ENCODE measurements around the gene CIITA. TPM values are rescaled to one million over a fixed set of nuclear protein-coding genes. Genes with fewer than 3 reads are reported as not detected.

CIITA gene
- total RNA-seq, 4 donors from 2014 or later = 14.0 to 20.1 (median 17.9) TPM

DNA sequence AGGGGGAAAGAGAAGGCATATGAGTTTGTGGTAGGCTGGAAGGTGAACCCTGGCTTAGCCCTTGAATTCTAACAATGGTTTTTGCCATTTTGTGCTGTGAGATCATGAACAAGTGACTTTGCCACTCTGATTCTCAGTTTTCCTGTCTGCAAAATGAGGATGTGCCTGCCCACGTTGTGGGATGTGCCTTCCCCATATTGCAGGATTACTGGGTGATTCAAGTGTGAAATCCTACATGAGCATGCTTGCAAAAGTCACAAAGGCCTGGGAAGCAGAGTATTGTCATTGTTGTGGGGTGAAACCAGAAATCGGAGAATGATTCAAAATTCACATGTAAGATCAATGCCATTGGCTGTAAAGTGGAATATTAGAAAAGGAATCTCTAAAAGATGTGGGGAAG, 29.8 kb upstream of the CIITA start:
- TF ChIP-seq POLR2A (IDR thresholded peaks at IDR 0.05) = no peak
- TF ChIP-seq, protein P1, sequence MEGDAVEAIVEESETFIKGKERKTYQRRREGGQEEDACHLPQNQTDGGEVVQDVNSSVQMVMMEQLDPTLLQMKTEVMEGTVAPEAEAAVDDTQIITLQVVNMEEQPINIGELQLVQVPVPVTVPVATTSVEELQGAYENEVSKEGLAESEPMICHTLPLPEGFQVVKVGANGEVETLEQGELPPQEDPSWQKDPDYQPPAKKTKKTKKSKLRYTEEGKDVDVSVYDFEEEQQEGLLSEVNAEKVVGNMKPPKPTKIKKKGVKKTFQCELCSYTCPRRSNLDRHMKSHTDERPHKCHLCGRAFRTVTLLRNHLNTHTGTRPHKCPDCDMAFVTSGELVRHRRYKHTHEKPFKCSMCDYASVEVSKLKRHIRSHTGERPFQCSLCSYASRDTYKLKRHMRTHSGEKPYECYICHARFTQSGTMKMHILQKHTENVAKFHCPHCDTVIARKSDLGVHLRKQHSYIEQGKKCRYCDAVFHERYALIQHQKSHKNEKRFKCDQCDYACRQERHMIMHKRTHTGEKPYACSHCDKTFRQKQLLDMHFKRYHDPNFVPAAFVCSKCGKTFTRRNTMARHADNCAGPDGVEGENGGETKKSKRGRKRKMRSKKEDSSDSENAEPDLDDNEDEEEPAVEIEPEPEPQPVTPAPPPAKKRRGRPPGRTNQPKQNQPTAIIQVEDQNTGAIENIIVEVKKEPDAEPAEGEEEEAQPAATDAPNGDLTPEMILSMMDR (IDR thresholded peaks at IDR 0.05) = no peak
- 54 to 71% methylated on average over 2 of the region's 2 CpGs for WGBS, 2 donors
- no peak for DNase-seq (ENCODE audit: low spot score in 2 of 2)
- intact Hi-C loops (cut with DNase I; ENCODE audit: low total_unique reads) = no loop called here
- no peak overlapping the region for H3K4me3 ChIP-seq (ENCODE audit: low read depth, poor library complexity, severe bottlenecking)

- no peak for DNase-seq (ENCODE audit: low spot score in 2 of 2)
- H3K4me3 ChIP-seq (ENCODE audit: low read depth, poor library complexity, severe bottlenecking) = no peak overlapping the region
- 65 to 66% methylated on average over 7 of the region's 7 CpGs for WGBS, 2 donors
- TF ChIP-seq POLR2A (IDR thresholded peaks at IDR 0.05) = no peak
- TF ChIP-seq, protein P1 (IDR thresholded peaks at IDR 0.05) = no peak
- intact Hi-C loops (cut with DNase I; ENCODE audit: low total_unique reads) = no loop called here
Observed at GRCh38 chr16:10849736-10850477, 27.1 kb upstream of the CIITA start.

- WGBS, 2 donors = 69 to 72% methylated on average over 4 of the region's 4 CpGs
- DNase-seq (ENCODE audit: low spot score in 2 of 2) = no peak
- TF ChIP-seq, protein P1 (IDR thresholded peaks at IDR 0.05) = no peak
- TF ChIP-seq POLR2A (IDR thresholded peaks at IDR 0.05) = no peak
- intact Hi-C loops (cut with DNase I; ENCODE audit: low total_unique reads) = no loop called here
- no peak overlapping the region for H3K4me3 ChIP-seq (ENCODE audit: low read depth, poor library complexity, severe bottlenecking)
Observed at GRCh38 chr16:10850478-10850850, 26.5 kb upstream of the CIITA start.

- WGBS, 2 donors = 84 to 96% methylated on average over 3 of the region's 3 CpGs
- intact Hi-C loops (cut with DNase I; ENCODE audit: low total_unique reads) = no loop called here
- no peak overlapping the region for H3K4me3 ChIP-seq (ENCODE audit: low read depth, poor library complexity, severe bottlenecking)
- no peak for DNase-seq (ENCODE audit: low spot score in 2 of 2)
- TF ChIP-seq POLR2A (IDR thresholded peaks at IDR 0.05) = no peak
- TF ChIP-seq, protein P1 (IDR thresholded peaks at IDR 0.05) = no peak
Observed at GRCh38 chr16:10851512-10851911, 25.5 kb upstream of the CIITA start.

- H3K4me3 ChIP-seq (ENCODE audit: low read depth, poor library complexity, severe bottlenecking) = no peak overlapping the region
- WGBS, 2 donors = 63% methylated on average over 4 of the region's 4 CpGs
- intact Hi-C loops (cut with DNase I; ENCODE audit: low total_unique reads) = no loop called here
- DNase-seq (ENCODE audit: low spot score in 2 of 2) = no peak
- no peak for TF ChIP-seq POLR2A (IDR thresholded peaks at IDR 0.05)
- TF ChIP-seq, protein P1 (IDR thresholded peaks at IDR 0.05) = no peak
Observed at GRCh38 chr16:10852286-10852685, 24.7 kb upstream of the CIITA start.

- 76 to 82% methylated on average over 5 of the region's 5 CpGs for WGBS, 2 donors
- TF ChIP-seq, protein P1 (IDR thresholded peaks at IDR 0.05) = no peak
- TF ChIP-seq POLR2A (IDR thresholded peaks at IDR 0.05) = no peak
- DNase-seq (ENCODE audit: low spot score in 2 of 2) = no peak
- H3K4me3 ChIP-seq (ENCODE audit: low read depth, poor library complexity, severe bottlenecking) = no peak overlapping the region
- intact Hi-C loops (cut with DNase I; ENCODE audit: low total_unique reads) = no loop called here
Observed at GRCh38 chr16:10852948-10853347, 24.1 kb upstream of the CIITA start.

Measured in lower leg skin (tissue), 4 donors.